ENCODE results near the gene TPK1. TPM values are rescaled to one million over a fixed set of nuclear protein-coding genes. Genes with fewer than 3 reads are reported as not detected.

Gene TPK1
- polyA plus RNA-seq, 2 of the 4 experiments (the other 2 are of a cell fraction), result 1.4 to 2.5 TPM

DNA sequence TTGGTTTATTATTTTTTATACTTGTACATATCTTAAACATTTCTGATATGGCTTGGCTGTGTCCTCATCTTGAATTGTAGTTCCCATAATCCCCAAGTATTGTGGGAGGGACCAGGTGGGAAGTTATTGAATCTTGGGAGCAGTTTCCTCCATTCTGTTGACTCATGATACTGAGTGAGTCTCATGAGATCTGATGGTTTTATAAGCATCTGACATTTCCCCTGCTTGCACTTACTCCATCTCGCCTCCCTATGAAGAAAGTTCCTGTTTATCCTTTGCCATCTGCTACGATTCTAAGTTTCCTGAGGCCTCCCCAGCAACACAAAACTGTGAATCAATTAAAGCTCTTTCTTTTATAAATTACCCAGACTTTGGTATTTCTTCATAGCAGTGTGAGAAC lies 207.7 kb downstream of the TPK1 start:
- TF ChIP-seq, protein P1, sequence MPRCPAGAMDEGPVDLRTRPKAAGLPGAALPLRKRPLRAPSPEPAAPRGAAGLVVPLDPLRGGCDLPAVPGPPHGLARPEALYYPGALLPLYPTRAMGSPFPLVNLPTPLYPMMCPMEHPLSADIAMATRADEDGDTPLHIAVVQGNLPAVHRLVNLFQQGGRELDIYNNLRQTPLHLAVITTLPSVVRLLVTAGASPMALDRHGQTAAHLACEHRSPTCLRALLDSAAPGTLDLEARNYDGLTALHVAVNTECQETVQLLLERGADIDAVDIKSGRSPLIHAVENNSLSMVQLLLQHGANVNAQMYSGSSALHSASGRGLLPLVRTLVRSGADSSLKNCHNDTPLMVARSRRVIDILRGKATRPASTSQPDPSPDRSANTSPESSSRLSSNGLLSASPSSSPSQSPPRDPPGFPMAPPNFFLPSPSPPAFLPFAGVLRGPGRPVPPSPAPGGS (IDR thresholded peaks at IDR 0.05), result no peak
- TF ChIP-seq, protein P2, sequence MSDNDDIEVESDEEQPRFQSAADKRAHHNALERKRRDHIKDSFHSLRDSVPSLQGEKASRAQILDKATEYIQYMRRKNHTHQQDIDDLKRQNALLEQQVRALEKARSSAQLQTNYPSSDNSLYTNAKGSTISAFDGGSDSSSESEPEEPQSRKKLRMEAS (IDR thresholded peaks at IDR 0.05), result no peak
- TF ChIP-seq RNF2 (IDR thresholded peaks at IDR 0.05; ENCODE audit: borderline replicate concordance, low read depth), result no peak
- TF ChIP-seq, protein P3, sequence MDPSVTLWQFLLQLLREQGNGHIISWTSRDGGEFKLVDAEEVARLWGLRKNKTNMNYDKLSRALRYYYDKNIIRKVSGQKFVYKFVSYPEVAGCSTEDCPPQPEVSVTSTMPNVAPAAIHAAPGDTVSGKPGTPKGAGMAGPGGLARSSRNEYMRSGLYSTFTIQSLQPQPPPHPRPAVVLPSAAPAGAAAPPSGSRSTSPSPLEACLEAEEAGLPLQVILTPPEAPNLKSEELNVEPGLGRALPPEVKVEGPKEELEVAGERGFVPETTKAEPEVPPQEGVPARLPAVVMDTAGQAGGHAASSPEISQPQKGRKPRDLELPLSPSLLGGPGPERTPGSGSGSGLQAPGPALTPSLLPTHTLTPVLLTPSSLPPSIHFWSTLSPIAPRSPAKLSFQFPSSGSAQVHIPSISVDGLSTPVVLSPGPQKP (IDR thresholded peaks at IDR 0.05; ENCODE audit: low read depth, low read length), result no peak
- no peak for TF ChIP-seq FOSB (CRISPR knock-in tag; IDR thresholded peaks at IDR 0.05)
- no peak for TF ChIP-seq ZNF302 (CRISPR knock-in tag; IDR thresholded peaks at IDR 0.05)
- POLR2A ChIA-PET, result no interaction called here
- no peaks in the 10 kb centered on the region for H3K4me1 ChIP-seq
- DNase-seq (ENCODE audit: low read depth in 1 of 2, low spot score in 1 of 2) (no peak), FAIRE-seq (no peak), ATAC-seq (no peak)
- CTCF ChIA-PET, result no interaction called here
- 4% methylated on average over 2 of the region's 2 CpGs for WGBS (ENCODE audit: missing lambda C conversion rate)
- H3K4me3 ChIP-seq, result no peak overlapping the region
- H3K9me3 ChIP-seq, result no peaks in the 10 kb centered on the region
- no peak overlapping the region for H3K4me2 ChIP-seq
- H3K27ac ChIP-seq, result no peak overlapping the region

DNA sequence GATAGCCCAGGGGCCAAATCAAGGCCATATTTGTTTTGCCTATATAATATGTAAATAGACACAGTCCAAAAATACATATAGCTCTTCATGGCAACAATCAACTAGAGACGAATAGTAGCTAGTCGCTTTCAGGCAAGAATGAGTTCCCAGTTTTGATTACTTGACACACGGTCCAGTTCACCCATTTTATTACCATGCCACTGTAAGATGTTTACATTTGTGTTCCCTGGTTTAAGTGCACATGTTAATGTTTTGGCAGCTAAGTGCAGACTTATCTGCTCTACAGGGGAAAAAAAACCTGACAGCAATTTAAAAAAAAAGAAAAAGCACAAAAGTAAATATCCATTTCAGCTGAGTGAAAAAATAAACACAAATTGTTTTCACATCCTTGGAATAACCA lies 213.1 kb downstream of the TPK1 start:
- WGBS (ENCODE audit: missing lambda C conversion rate), result 13% methylated on average over 3 of the region's 3 CpGs
- ATAC-seq (no peak), DNase-seq (ENCODE audit: low read depth in 1 of 2, low spot score in 1 of 2) (no peak), FAIRE-seq (no peak)
- Histone ChIP-seq H3K9me3 (no peaks in the 10 kb centered on the region), H3K4me1 (no peaks in the 10 kb centered on the region), H3K4me2 (no peak overlapping the region), H3K4me3 (no peak overlapping the region), H3K27ac (no peak overlapping the region)
- CTCF ChIA-PET, result no interaction called here
- POLR2A ChIA-PET, result no interaction called here
- no peak for TF ChIP-seq HEYL (CRISPR knock-in tag; IDR thresholded peaks at IDR 0.05)
- no peak for TF ChIP-seq ZFP36 (IDR thresholded peaks at IDR 0.05; ENCODE audit: borderline replicate concordance, partially characterized antibody)
- TF ChIP-seq MYC (IDR thresholded peaks at IDR 0.05; ENCODE audit: borderline replicate concordance, low read length), result no peak
- TF ChIP-seq PHF8 (IDR thresholded peaks at IDR 0.05; ENCODE audit: borderline replicate concordance, low read depth), result no peak
- no peak for TF ChIP-seq HOXA7 (CRISPR knock-in tag; IDR thresholded peaks at IDR 0.05)
- no peak for TF ChIP-seq NPAS2 (CRISPR knock-in tag; IDR thresholded peaks at IDR 0.05; ENCODE audit: borderline replicate concordance)
- no peak for TF ChIP-seq CHD4 (IDR thresholded peaks at IDR 0.05; ENCODE audit: borderline replicate concordance)
- TF ChIP-seq, protein P4, sequence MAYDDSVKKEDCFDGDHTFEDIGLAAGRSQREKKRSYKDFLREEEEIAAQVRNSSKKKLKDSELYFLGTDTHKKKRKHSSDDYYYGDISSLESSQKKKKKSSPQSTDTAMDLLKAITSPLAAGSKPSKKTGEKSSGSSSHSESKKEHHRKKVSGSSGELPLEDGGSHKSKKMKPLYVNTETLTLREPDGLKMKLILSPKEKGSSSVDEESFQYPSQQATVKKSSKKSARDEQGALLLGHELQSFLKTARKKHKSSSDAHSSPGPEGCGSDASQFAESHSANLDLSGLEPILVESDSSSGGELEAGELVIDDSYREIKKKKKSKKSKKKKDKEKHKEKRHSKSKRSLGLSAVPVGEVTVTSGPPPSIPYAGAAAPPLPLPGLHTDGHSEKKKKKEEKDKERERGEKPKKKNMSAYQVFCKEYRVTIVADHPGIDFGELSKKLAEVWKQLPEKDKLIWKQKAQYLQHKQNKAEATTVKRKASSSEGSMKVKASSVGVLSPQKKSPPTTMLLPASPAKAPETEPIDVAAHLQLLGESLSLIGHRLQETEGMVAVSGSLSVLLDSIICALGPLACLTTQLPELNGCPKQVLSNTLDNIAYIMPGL (CRISPR knock-in tag; IDR thresholded peaks at IDR 0.05; ENCODE audit: borderline replicate concordance), result no peak
- no peak for TF ChIP-seq JUN (IDR thresholded peaks at IDR 0.05)

DNA sequence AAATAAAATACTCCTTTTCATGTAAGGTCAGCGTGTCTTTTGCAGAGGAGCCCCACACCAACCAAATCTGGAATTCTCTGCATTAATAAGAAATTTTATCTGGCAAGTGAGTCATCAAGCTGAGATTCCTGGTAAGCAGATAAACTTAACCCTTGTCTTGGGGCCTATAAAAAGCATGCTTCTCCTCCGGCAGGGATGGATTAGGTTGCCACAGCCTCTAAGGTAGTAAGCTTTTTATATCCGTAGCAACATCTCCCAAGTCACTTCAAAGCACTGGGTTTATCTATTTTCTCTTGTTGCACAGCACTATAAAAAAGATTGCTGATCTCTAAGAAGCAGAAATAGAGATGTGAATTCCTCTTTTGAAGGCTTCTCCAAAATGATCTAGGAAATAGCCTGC lies 229.6 kb downstream of the TPK1 start:
- 15% methylated on average over 3 of the region's 3 CpGs for WGBS (ENCODE audit: missing lambda C conversion rate)
- Histone ChIP-seq H3K4me3 (no peak overlapping the region), H3K4me1 (no peaks in the 10 kb centered on the region), H3K27ac (no peak overlapping the region), H3K4me2 (no peak overlapping the region), H3K9me3 (no peaks in the 10 kb centered on the region)
- FAIRE-seq (no peak), DNase-seq (ENCODE audit: low read depth in 1 of 2, low spot score in 1 of 2) (no peak), ATAC-seq (no peak)
- CTCF ChIA-PET, result no interaction called here
- POLR2A ChIA-PET, result no interaction called here
- no peak for TF ChIP-seq SMC3 (IDR thresholded peaks at IDR 0.05)
- TF ChIP-seq, protein P3 (IDR thresholded peaks at IDR 0.05; ENCODE audit: low read depth, low read length), result no peak
- no peak for TF ChIP-seq HOXA7 (CRISPR knock-in tag; IDR thresholded peaks at IDR 0.05)
- TF ChIP-seq JUNB (IDR thresholded peaks at IDR 0.05), result no peak
- no peak for TF ChIP-seq GATA3 (IDR thresholded peaks at IDR 0.05; ENCODE audit: borderline replicate concordance)
- TF ChIP-seq, protein P5, sequence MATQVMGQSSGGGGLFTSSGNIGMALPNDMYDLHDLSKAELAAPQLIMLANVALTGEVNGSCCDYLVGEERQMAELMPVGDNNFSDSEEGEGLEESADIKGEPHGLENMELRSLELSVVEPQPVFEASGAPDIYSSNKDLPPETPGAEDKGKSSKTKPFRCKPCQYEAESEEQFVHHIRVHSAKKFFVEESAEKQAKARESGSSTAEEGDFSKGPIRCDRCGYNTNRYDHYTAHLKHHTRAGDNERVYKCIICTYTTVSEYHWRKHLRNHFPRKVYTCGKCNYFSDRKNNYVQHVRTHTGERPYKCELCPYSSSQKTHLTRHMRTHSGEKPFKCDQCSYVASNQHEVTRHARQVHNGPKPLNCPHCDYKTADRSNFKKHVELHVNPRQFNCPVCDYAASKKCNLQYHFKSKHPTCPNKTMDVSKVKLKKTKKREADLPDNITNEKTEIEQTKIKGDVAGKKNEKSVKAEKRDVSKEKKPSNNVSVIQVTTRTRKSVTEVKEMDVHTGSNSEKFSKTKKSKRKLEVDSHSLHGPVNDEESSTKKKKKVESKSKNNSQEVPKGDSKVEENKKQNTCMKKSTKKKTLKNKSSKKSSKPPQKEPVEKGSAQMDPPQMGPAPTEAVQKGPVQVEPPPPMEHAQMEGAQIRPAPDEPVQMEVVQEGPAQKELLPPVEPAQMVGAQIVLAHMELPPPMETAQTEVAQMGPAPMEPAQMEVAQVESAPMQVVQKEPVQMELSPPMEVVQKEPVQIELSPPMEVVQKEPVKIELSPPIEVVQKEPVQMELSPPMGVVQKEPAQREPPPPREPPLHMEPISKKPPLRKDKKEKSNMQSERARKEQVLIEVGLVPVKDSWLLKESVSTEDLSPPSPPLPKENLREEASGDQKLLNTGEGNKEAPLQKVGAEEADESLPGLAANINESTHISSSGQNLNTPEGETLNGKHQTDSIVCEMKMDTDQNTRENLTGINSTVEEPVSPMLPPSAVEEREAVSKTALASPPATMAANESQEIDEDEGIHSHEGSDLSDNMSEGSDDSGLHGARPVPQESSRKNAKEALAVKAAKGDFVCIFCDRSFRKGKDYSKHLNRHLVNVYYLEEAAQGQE (IDR thresholded peaks at IDR 0.05), result no peak
- no peak for TF ChIP-seq NPAS2 (CRISPR knock-in tag; IDR thresholded peaks at IDR 0.05; ENCODE audit: borderline replicate concordance)
- TF ChIP-seq, protein P4 (CRISPR knock-in tag; IDR thresholded peaks at IDR 0.05; ENCODE audit: borderline replicate concordance), result no peak
- no peak for TF ChIP-seq HOXB5 (CRISPR knock-in tag; IDR thresholded peaks at IDR 0.05)
- no peak for TF ChIP-seq EHF (CRISPR knock-in tag; IDR thresholded peaks at IDR 0.05)
